Endodermal cell (in vitro differentiated cells): ENCODE measurements around the gene PRR29. TPM values are rescaled to one million over a fixed set of nuclear protein-coding genes. Genes with fewer than 3 reads are reported as not detected.
A peak's percentile ranks its signal among the peaks of the same experiment; 100 is the strongest.

Experiments
- DNase-seq: peaks from one replicate; pipeline ENCODE4 v3.0.0-alpha.2; 2017
- H3K27ac ChIP-seq: 2 replicates; pipeline ENCODE4 v1.5.1; 2013; ENCODE audit warnings: mild to moderate bottlenecking, low read depth, low read length, moderate library complexity
- H3K27me3 ChIP-seq: 2 replicates; pipeline ENCODE4 v1.6.1; 2013; ENCODE audit warnings: mild to moderate bottlenecking, low read length, moderate library complexity; ENCODE audit not compliant: insufficient read depth, control insufficient read depth, poor library complexity, severe bottlenecking
- H3K36me3 ChIP-seq: 2 replicates; pipeline ENCODE4 v1.7.0; 2013; ENCODE audit warnings: mild to moderate bottlenecking, low read length, moderate library complexity; ENCODE audit not compliant: control insufficient read depth, insufficient read depth
- H3K4me1 ChIP-seq: one replicate; pipeline ENCODE4 v1.7.0; 2013; ENCODE audit warnings: low read length; ENCODE audit not compliant: control insufficient read depth, insufficient read depth
- H3K4me3 ChIP-seq: 2 replicates; pipeline ENCODE4 v1.5.1; 2013; ENCODE audit warnings: mild to moderate bottlenecking, low read length, moderate library complexity
- H3K9ac ChIP-seq: 2 replicates; pipeline ENCODE4 v1.6.1; 2013; ENCODE audit warnings: mild to moderate bottlenecking, low read length, moderate library complexity; ENCODE audit not compliant: poor library complexity, severe bottlenecking; ENCODE audit errors: extremely low read depth
- H3K9me3 ChIP-seq: 2 replicates; pipeline ENCODE4 v1.6.1; 2013; ENCODE audit warnings: mild to moderate bottlenecking, low read length, moderate library complexity; ENCODE audit not compliant: control insufficient read depth
- H3K27ac Mint-ChIP-seq: 2 replicates; pipeline ENCODE4 v1.8.0; 2020; ENCODE audit warnings: mixed read lengths
- H3K27me3 Mint-ChIP-seq: 2 replicates; pipeline ENCODE4 v1.8.0; 2021; ENCODE audit warnings: mild to moderate bottlenecking, mixed read lengths; ENCODE audit not compliant: insufficient read depth
- H3K36me3 Mint-ChIP-seq: 2 replicates; pipeline ENCODE4 v1.8.0; 2020; ENCODE audit warnings: low read depth, mixed read lengths
- H3K4me1 Mint-ChIP-seq: 2 replicates; pipeline ENCODE4 v1.8.0; 2020; ENCODE audit warnings: mixed read lengths
- H3K4me3 Mint-ChIP-seq: 2 replicates; pipeline ENCODE4 v1.8.0; 2020; ENCODE audit warnings: mild to moderate bottlenecking, moderate library complexity, mixed read lengths
- H3K9me3 Mint-ChIP-seq: 2 replicates; pipeline ENCODE4 v1.8.0; 2020; ENCODE audit warnings: mild to moderate bottlenecking, mixed read lengths
- WGBS, 2 experiments: methylation state at CpG; one replicate each; pipeline versions ENCODE4 v1.1.5 to v1.1.7; 2013; ENCODE audit warnings: missing lambda C conversion rate in 2 of 2, mixed read lengths in 1 of 2; ENCODE audit not compliant: insufficient coverage in 1 of 2, insufficient read length in 1 of 2; 5-methylcytosine and 5-hydroxymethylcytosine counted together
- total RNA-seq, 2 donors: library from RNA; stranded (reverse); fragmentation: NEBNext Ultra II Directional in 1 of 2; extraction: Animal tissue kit (Norgen Biotek cat#: 25700) in 1 of 2; gene quantifications; 2 replicates in 1 of 2; 3 replicates in 1 of 2; pipeline ENCODE4 v1.2.1, GENCODE V29; 2021
- TF ChIP-seq, protein P1 (sequence below): fragments of 200-600 bp; sonication (generic); conservative IDR thresholded peaks from 2 replicates; pipeline ENCODE4 v1.5.0; 2021; ENCODE audit warnings: antibody characterized with exemption, mild to moderate bottlenecking

Gene PRR29
- total RNA-seq, 2 donors from 2014 or later = 3.3 to 6.1 TPM

- Histone ChIP-seq H3K9ac (no peak within 1 kb of the TSS), H3K27ac (no peak within 1 kb of the TSS), H3K36me3 (no peaks in the 10 kb centered on the region), H3K4me3 (no peak within 1 kb of the TSS), H3K4me1 (no peaks in the 10 kb centered on the region), H3K9me3 (no peaks in the 10 kb centered on the region), H3K27me3 (no peaks in the 10 kb centered on the region)
- Mint-ChIP-seq H3K27ac (no peak within 1 kb of the TSS), H3K4me3 (peak within 1 kb of the TSS; percentile 48), H3K4me1 (peaks cover 6% of the 10 kb centered on the region), H3K27me3 (peaks cover 13% of the 10 kb centered on the region), H3K36me3 (no peaks in the 10 kb centered on the region), H3K9me3 (no peaks in the 10 kb centered on the region)
- peak; percentile 56 for DNase-seq
- WGBS, 2 experiments = 57 to 60% methylated on average over 10 to 23 of the region's 23 CpGs
- TF ChIP-seq, protein P1, sequence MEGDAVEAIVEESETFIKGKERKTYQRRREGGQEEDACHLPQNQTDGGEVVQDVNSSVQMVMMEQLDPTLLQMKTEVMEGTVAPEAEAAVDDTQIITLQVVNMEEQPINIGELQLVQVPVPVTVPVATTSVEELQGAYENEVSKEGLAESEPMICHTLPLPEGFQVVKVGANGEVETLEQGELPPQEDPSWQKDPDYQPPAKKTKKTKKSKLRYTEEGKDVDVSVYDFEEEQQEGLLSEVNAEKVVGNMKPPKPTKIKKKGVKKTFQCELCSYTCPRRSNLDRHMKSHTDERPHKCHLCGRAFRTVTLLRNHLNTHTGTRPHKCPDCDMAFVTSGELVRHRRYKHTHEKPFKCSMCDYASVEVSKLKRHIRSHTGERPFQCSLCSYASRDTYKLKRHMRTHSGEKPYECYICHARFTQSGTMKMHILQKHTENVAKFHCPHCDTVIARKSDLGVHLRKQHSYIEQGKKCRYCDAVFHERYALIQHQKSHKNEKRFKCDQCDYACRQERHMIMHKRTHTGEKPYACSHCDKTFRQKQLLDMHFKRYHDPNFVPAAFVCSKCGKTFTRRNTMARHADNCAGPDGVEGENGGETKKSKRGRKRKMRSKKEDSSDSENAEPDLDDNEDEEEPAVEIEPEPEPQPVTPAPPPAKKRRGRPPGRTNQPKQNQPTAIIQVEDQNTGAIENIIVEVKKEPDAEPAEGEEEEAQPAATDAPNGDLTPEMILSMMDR = peak; percentile 33
Measured at GRCh38 chr17:64020056-64020766, 22.1 kb downstream of the PRR29 start, which contains the start of gene ICAM2. Gene ICAM2 (minus strand): TSS chr17:64020633. CDS start chr17:64006691, 13,942 bp downstream.

GRCh38 chr17:64022611-64023063 is 24.5 kb downstream of the PRR29 start:
- Mint-ChIP-seq H3K36me3 (no peaks in the 10 kb centered on the region), H3K4me3 (no peak overlapping the region), H3K9me3 (no peaks in the 10 kb centered on the region), H3K27ac (no peak overlapping the region), H3K27me3 (peaks cover 21% of the 10 kb centered on the region), H3K4me1 (peaks cover 6% of the 10 kb centered on the region)
- Histone ChIP-seq H3K27me3 (peaks cover 4% of the 10 kb centered on the region), H3K9ac (no peak overlapping the region), H3K4me1 (no peaks in the 10 kb centered on the region), H3K36me3 (no peaks in the 10 kb centered on the region), H3K4me3 (no peak overlapping the region), H3K9me3 (no peaks in the 10 kb centered on the region), H3K27ac (no peak overlapping the region)
- TF ChIP-seq, protein P1 = no peak
- WGBS, 2 experiments = 89 to 100% methylated on average over 1 to 5 of the region's 5 CpGs
- peak; percentile 26 for DNase-seq

GRCh38 chr17:64024215-64024654 is 26.1 kb downstream of the PRR29 start:
- H3K27me3 ChIP-seq = peaks cover 4% of the 10 kb centered on the region
- no peak overlapping the region for H3K9ac ChIP-seq
- H3K4me1 ChIP-seq = no peaks in the 10 kb centered on the region
- Mint-ChIP-seq H3K36me3 (no peaks in the 10 kb centered on the region), H3K27me3 (peaks cover 21% of the 10 kb centered on the region), H3K9me3 (no peaks in the 10 kb centered on the region), H3K27ac (no peak overlapping the region), H3K4me3 (no peak overlapping the region), H3K4me1 (peaks cover 6% of the 10 kb centered on the region)
- no peaks in the 10 kb centered on the region for H3K9me3 ChIP-seq
- no peak overlapping the region for H3K27ac ChIP-seq
- no peaks in the 10 kb centered on the region for H3K36me3 ChIP-seq
- peak; percentile 36 for DNase-seq
- WGBS, 2 experiments = 90 to 97% methylated on average over 8 of the region's 8 CpGs
- no peak overlapping the region for H3K4me3 ChIP-seq
- TF ChIP-seq, protein P1 = no peak
